Measurements from ENCODE around the gene DEPDC4.
"Not testable (repeated sequence)": the region's sequence is repeated elsewhere in the genome, so short reads cannot be mapped to it uniquely, and the experiment has no call there.

DEPDC4 gene

GRCh38 chr12:100258127-100258526, 8.8 kb downstream of the DEPDC4 start:
- DNase-seq: no peak

DNA sequence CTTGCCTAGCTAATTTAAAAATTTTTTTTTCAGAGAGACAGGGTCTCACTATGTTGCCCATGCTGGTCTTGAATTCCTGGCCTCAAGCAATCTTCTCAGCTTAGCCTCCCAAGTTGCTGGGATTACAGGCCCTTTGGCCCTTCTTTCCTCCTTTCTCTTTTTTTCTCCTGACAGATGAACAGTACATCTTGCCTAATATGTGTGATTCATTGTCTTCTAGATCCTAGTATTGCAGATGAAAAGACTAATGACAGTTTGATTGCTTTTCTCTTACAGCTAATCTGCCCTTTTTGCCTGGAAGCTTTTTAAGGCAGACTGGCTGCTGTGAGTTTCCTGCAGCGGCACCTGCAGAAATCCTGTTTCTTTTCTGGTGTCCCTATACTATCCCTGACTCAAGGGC, 12.0 kb downstream of the DEPDC4 start:
- no peak for DNase-seq

- DNase-seq: no peak
Measured at GRCh38 chr12:100253437-100253836, 13.4 kb downstream of the DEPDC4 start.

- no peak for DNase-seq
Measured at GRCh38 chr12:100251917-100252316, 15.0 kb downstream of the DEPDC4 start.

- DNase-seq: no peak
Measured at GRCh38 chr12:100249941-100250340, 16.9 kb downstream of the DEPDC4 start.

DNA sequence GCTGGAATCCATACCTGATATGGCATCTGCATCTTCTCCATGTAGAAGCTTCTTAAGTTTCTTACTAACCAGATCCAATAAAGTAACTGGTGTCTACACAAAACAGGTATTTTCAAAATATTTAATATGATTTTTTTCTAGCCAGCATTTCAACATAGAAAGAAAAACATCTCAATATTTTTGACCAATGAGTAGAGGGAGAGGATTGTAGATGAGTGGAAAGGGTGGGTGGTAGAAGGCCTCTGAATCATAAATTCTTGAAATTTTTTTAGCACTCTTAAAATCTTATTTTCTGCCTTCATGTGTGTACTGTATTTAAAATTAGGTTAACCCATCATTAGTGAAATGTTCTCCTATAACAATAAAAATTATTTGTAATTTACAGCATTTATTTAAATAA, 18.0 kb downstream of the DEPDC4 start:
- no peak for DNase-seq

DNA sequence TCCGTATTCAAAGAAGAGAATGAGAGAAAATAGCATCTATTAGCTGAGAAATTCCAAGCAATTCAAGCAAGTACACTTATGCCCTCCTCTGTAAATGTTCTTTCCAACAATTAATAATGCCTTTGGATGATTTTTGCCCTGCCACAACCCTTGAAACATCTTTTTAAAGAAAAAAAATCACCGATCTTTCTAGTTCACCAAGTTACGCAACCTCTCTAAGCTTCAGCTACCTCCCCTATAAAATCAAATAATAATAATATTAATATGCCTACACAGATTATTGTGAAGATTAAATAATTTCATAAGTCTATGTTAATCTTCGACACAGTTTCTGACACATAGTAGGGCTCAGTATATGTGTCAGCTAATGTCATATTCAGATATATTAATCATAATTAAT, 19.1 kb downstream of the DEPDC4 start:
- no peak for DNase-seq

DNA sequence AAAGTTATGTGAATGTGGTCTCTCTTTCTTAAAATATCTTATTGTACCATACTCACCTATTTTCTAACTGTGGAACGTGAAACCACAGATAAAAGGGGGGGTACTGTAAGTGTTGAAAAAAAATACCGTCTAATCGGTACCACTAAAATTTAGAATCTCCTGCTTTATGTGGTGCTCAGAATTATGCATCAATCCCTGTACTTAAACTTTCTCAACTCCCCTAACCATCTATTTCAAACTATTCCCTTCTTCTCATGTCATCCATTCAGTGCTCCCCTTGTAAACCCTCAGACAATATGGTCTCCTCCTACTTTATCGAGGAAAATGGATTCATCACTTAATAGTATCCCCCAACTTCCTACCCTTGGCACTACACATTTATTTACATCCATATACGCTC, 23.7 kb downstream of the DEPDC4 start:
- DNase-seq: no peak

DNA sequence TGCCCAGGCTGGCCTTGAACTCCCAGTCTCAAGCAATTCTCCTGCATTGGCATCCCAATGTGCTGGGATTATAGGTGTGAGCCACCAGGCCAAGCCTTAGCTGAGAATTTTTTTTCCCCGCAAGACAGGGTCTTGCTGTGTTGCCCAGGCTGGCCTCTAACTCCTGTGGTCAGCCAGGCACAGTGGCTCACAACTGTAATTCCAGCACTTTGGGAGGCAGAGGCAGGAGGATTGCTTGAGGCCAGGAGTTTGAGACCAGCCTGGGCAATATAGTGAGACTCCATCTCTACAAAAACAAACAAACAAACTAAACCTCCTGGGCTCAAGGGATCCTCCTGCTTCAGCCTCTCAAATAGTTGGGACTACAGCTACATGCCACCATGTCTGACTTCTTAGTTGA, 27.3 kb downstream of the DEPDC4 start:
- no peak for DNase-seq

- DNase-seq: no peak
Measured at GRCh38 chr12:100238801-100239200, 28.1 kb downstream of the DEPDC4 start.

- no peak for DNase-seq
Measured at GRCh38 chr12:100234591-100235304, 32.1 kb downstream of the DEPDC4 start.

DNA sequence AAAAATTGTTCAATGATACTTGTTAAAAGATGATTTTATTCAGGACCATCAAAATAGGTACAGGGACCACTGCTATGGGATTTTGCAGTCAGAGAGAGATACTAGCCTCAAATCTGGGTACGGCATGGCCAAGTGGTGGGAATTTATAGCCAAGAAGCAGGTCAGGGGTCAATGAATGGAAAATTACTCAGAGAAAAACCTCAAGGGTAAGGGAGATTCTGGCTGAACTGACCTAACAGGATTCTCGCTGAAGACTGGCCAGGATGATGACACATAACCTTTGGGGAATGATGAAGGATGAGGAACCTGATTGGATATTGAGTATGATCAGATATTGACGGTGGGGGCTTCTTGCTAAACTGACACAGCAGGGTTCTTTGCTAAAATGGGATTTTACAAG, 32.7 kb downstream of the DEPDC4 start:
- no peak for DNase-seq

- DNase-seq: not testable (repeated sequence)
Measured at GRCh38 chr12:100231873-100232272, 35.0 kb downstream of the DEPDC4 start.

GRCh38 chr12:100229876-100230275, 37.0 kb downstream of the DEPDC4 start:
- no peak for DNase-seq

DNA sequence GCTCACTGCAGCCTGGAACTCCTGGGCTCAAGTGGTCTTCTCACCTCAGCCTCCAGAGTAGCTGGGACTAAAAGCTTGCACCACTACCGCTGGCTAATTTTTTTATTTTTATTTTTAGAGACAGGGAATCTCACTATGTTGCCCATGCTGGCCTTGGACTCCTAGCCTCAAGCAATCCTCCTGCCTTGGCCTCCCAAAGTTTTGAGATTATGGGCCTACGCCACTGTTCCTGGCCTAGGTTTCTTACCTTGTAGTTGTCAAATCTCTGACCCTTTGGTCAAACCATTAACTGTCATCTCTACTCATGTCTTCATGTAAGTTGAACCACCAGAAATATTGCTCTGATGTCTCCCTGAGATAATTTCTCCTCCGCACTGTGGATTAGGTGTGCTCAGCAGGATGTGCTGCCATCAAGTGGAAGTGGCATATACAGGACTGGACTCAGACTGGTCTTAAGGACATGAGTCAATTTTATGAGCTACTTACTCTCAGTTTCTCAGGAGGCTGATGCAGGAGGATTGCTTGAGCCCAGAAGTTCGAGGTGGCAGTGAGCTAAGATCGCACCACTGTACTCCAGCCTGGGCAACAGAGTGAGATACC, 37.7 kb downstream of the DEPDC4 start:
- no peak for DNase-seq

GRCh38 chr12:100225491-100225890, 41.4 kb downstream of the DEPDC4 start:
- no peak for DNase-seq

- not testable (repeated sequence) for DNase-seq
Measured at GRCh38 chr12:100222173-100222572, 44.7 kb downstream of the DEPDC4 start.

GRCh38 chr12:100221523-100221922, 45.4 kb downstream of the DEPDC4 start:
- no peak for DNase-seq

GRCh38 chr12:100219328-100220109, 47.4 kb downstream of the DEPDC4 start:
- DNase-seq: no peak

- no peak for DNase-seq
Measured at GRCh38 chr12:100216337-100216736, 50.5 kb downstream of the DEPDC4 start.

DNA sequence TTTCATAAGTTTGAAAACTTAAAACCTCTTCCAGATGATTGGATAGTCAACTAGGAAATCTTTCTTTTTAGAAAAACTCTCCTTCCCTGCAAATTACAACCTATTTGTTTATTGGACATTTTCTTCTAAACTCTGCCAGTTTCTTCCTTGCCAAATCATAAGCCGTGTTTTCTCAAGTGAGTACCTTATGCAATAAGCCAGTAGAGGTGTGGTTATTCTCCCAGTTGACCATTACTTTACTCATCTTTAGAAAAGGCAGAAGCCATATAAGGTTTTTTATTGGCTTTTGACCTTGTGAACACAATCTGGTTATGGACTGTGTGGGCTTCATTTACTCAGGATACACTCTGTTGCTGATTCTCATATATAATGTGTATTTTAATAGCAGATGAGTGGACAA, 51.7 kb downstream of the DEPDC4 start:
- no peak for DNase-seq

- no peak for DNase-seq
Measured at GRCh38 chr12:100214518-100214917, 52.4 kb downstream of the DEPDC4 start.

GRCh38 chr12:100213016-100213891, 53.6 kb downstream of the DEPDC4 start:
- no peak for DNase-seq
